CD1c-positive myeloid dendritic cell (primary cell): Measurements from ENCODE around the gene IL16.
"Not testable (repeated sequence)": the region's sequence is repeated elsewhere in the genome, so short reads cannot be mapped to it uniquely, and the experiment has no call there.

ENCODE experiments used
- DNase-seq: peaks from one replicate; pipeline ENCODE4 v3.0.0-alpha.2; 2016; ENCODE audit errors: extremely low spot score

The IL16 gene

GRCh38 chr15:81313686-81314085 lies 117.0 kb downstream of the IL16 start:
- no peak for DNase-seq

GRCh38 chr15:81314378-81314777 lies 117.7 kb downstream of the IL16 start:
- no peak for DNase-seq

- DNase-seq = no peak
Measured at GRCh38 chr15:81315452-81316175, 118.9 kb downstream of the IL16 start.

- DNase-seq = no peak
Measured at GRCh38 chr15:81316267-81316666, 119.6 kb downstream of the IL16 start.

- DNase-seq = no peak
Measured at GRCh38 chr15:81317642-81318017, 121.0 kb downstream of the IL16 start.

GRCh38 chr15:81321667-81322066 lies 125.0 kb downstream of the IL16 start:
- no peak for DNase-seq

GRCh38 chr15:81322676-81323253 lies 126.1 kb downstream of the IL16 start:
- no peak for DNase-seq

- no peak for DNase-seq
Measured at GRCh38 chr15:81323559-81323943, 126.9 kb downstream of the IL16 start.

GRCh38 chr15:81323944-81324881 lies 127.5 kb downstream of the IL16 start, which contains the start of gene STARD5:
STARD5 (minus strand) TSS chr15:81324141; CDS start chr15:81324099, 42 bp downstream.
- peak; percentile 99 for DNase-seq

GRCh38 chr15:81326466-81327212 lies 130.0 kb downstream of the IL16 start:
- DNase-seq = no peak

- no peak for DNase-seq
Measured at GRCh38 chr15:81327516-81327915, 130.8 kb downstream of the IL16 start.

- no peak for DNase-seq
Measured at GRCh38 chr15:81329446-81329845, 132.8 kb downstream of the IL16 start.

- no peak for DNase-seq
Measured at GRCh38 chr15:81330366-81331090, 133.8 kb downstream of the IL16 start.

- not testable (repeated sequence) for DNase-seq
Measured at GRCh38 chr15:81331141-81331540, 134.5 kb downstream of the IL16 start.

- DNase-seq = no peak
Measured at GRCh38 chr15:81331600-81331999, 134.9 kb downstream of the IL16 start.

- DNase-seq = no peak
Measured at GRCh38 chr15:81332326-81332725, 135.6 kb downstream of the IL16 start.

GRCh38 chr15:81333363-81333762 lies 136.7 kb downstream of the IL16 start:
- no peak for DNase-seq

GRCh38 chr15:81334768-81335435 lies 138.2 kb downstream of the IL16 start:
- no peak for DNase-seq

- no peak for DNase-seq
Measured at GRCh38 chr15:81335631-81336030, 139.0 kb downstream of the IL16 start.

- DNase-seq = peak; percentile 48
Measured at GRCh38 chr15:81336568-81336967, 139.9 kb downstream of the IL16 start.

GRCh38 chr15:81337241-81337640 lies 140.6 kb downstream of the IL16 start:
- no peak for DNase-seq
